Measurements from ENCODE around the gene CRTC3.

GRCh38 chr15:90558171-90558573 is 28.4 kb downstream of the CRTC3 start:
- TF ChIP-seq CTCF (IDR thresholded peaks at IDR 0.05) (peak in 1 of 6 experiments; percentile 20), POLR2A (IDR thresholded peaks at IDR 0.05) (peak in 1 of 2 donors; percentile 26)

All from Peyer's patch (tissue), 4 donors.